Mesodermal cell (in vitro differentiated cells): ENCODE data around the gene ERI2.

Experiments
- H3K27ac ChIP-seq: 2 replicates; pipeline ENCODE4 v1.7.0; 2013; ENCODE audit warnings: mild to moderate bottlenecking, low read depth, low read length, moderate library complexity; ENCODE audit not compliant: severe bottlenecking
- H3K36me3 ChIP-seq: 2 replicates; pipeline ENCODE4 v1.7.1; 2013; ENCODE audit warnings: mild to moderate bottlenecking, low read length, moderate library complexity; ENCODE audit not compliant: control insufficient read depth, insufficient read depth
- H3K4me1 ChIP-seq: one replicate; pipeline ENCODE4 v1.7.1; 2013; ENCODE audit warnings: mild to moderate bottlenecking, low read length; ENCODE audit not compliant: insufficient read depth, control insufficient read depth, poor library complexity, severe bottlenecking
- H3K4me3 ChIP-seq: 2 replicates; pipeline ENCODE4 v1.7.0; 2013; ENCODE audit warnings: low read length, control low read depth, mild to moderate bottlenecking; ENCODE audit not compliant: insufficient read depth, poor library complexity, severe bottlenecking; ENCODE audit errors: extremely low read depth
- H3K9me3 ChIP-seq: 2 replicates; pipeline ENCODE4 v1.7.1; 2013; ENCODE audit warnings: mild to moderate bottlenecking, low read length, moderate library complexity; ENCODE audit not compliant: control insufficient read depth
- WGBS, 2 experiments: methylation state at CpG; one replicate each; pipeline ENCODE4 v1.1.5; 2013; ENCODE audit warnings: missing lambda C conversion rate in 2 of 2; ENCODE audit not compliant: insufficient coverage in 2 of 2; 5-methylcytosine and 5-hydroxymethylcytosine counted together

ERI2 gene

GRCh38 chr16:20844588-20844987 is 38.3 kb upstream of the ERI2 start:
- H3K4me3 ChIP-seq, result no peak overlapping the region
- peak overlapping the region; percentile 6 for H3K27ac ChIP-seq
- peaks cover 5% of the 10 kb centered on the region for H3K36me3 ChIP-seq
- 97 to 100% methylated on average over 1 to 3 of the region's 3 CpGs for WGBS, 2 experiments
- no peaks in the 10 kb centered on the region for H3K4me1 ChIP-seq
- no peaks in the 10 kb centered on the region for H3K9me3 ChIP-seq

- H3K36me3 ChIP-seq, result peaks cover 5% of the 10 kb centered on the region
- WGBS, 2 experiments, result 75 to 95% methylated on average over 2 of the region's 2 CpGs
Observed at GRCh38 chr16:20844054-20844453, 37.8 kb upstream of the ERI2 start.

GRCh38 chr16:20839504-20839903 is 33.2 kb upstream of the ERI2 start:
- H3K4me1 ChIP-seq, result no peaks in the 10 kb centered on the region
- H3K36me3 ChIP-seq, result no peaks in the 10 kb centered on the region
- H3K27ac ChIP-seq, result no peak overlapping the region
- no peak overlapping the region for H3K4me3 ChIP-seq
- WGBS, 2 experiments, result no CpG with 5 or more reads among the region's 2 CpGs
- no peaks in the 10 kb centered on the region for H3K9me3 ChIP-seq

More at GRCh38 chr16:20844054-20844453, 37.8 kb upstream of the ERI2 start:
- H3K9me3 ChIP-seq, result no peaks in the 10 kb centered on the region
- no peak overlapping the region for H3K27ac ChIP-seq
- H3K4me1 ChIP-seq, result no peaks in the 10 kb centered on the region
- no peak overlapping the region for H3K4me3 ChIP-seq

- no peaks in the 10 kb centered on the region for H3K4me1 ChIP-seq
- H3K4me3 ChIP-seq, result no peak overlapping the region
- H3K9me3 ChIP-seq, result no peaks in the 10 kb centered on the region
- 75% methylated on average over 1 of the region's 1 CpG; no CpG with 5 or more reads in 1 of the 2 experiments for whole genome bisulfite sequencing, 2 experiments
- H3K27ac ChIP-seq, result no peak overlapping the region
- no peaks in the 10 kb centered on the region for H3K36me3 ChIP-seq
Observed at GRCh38 chr16:20838240-20838639, 32.0 kb upstream of the ERI2 start.

GRCh38 chr16:20833086-20833485 is 26.8 kb upstream of the ERI2 start:
- H3K36me3 ChIP-seq, result peaks cover 5% of the 10 kb centered on the region
- H3K4me1 ChIP-seq, result no peaks in the 10 kb centered on the region
- no CpG with 5 or more reads among the region's 2 CpGs for WGBS, 2 experiments
- no peak overlapping the region for H3K4me3 ChIP-seq
- no peaks in the 10 kb centered on the region for H3K9me3 ChIP-seq
- no peak overlapping the region for H3K27ac ChIP-seq

- H3K36me3 ChIP-seq, result peaks cover 5% of the 10 kb centered on the region
- no peaks in the 10 kb centered on the region for H3K4me1 ChIP-seq
Observed at GRCh38 chr16:20830372-20830771, 24.1 kb upstream of the ERI2 start.

GRCh38 chr16:20829536-20829935 is 23.3 kb upstream of the ERI2 start:
- no peaks in the 10 kb centered on the region for H3K9me3 ChIP-seq

More at GRCh38 chr16:20830372-20830771, 24.1 kb upstream of the ERI2 start:
- Histone ChIP-seq H3K4me3 (no peak overlapping the region), H3K9me3 (no peaks in the 10 kb centered on the region), H3K27ac (no peak overlapping the region)
- 100% methylated on average over 1 of the region's 1 CpG; no CpG with 5 or more reads in 1 of the 2 experiments for WGBS, 2 experiments

GRCh38 chr16:20826039-20826566 is 19.8 kb upstream of the ERI2 start:
- Histone ChIP-seq H3K36me3 (no peaks in the 10 kb centered on the region), H3K4me1 (no peaks in the 10 kb centered on the region), H3K9me3 (no peaks in the 10 kb centered on the region), H3K4me3 (no peak overlapping the region), H3K27ac (no peak overlapping the region)
- 100% methylated on average over 3 of the region's 3 CpGs; no CpG with 5 or more reads in 1 of the 2 experiments for WGBS, 2 experiments

More at GRCh38 chr16:20829536-20829935, 23.3 kb upstream of the ERI2 start:
- H3K4me3 ChIP-seq, result no peak overlapping the region
- 100% methylated on average over 1 of the region's 1 CpG; no CpG with 5 or more reads in 1 of the 2 experiments for WGBS, 2 experiments
- no peaks in the 10 kb centered on the region for H3K4me1 ChIP-seq
- H3K36me3 ChIP-seq, result peaks cover 5% of the 10 kb centered on the region
- no peak overlapping the region for H3K27ac ChIP-seq

GRCh38 chr16:20822521-20823325 is 16.5 kb upstream of the ERI2 start:
- 80% methylated on average over 1 of the region's 3 CpGs; no CpG with 5 or more reads in 1 of the 2 experiments for WGBS, 2 experiments

GRCh38 chr16:20821682-20822081 is 15.4 kb upstream of the ERI2 start:
- H3K36me3 ChIP-seq, result no peaks in the 10 kb centered on the region
- H3K4me3 ChIP-seq, result no peak overlapping the region
- H3K27ac ChIP-seq, result no peak overlapping the region
- WGBS, 2 experiments, result 88 to 100% methylated on average over 1 to 2 of the region's 4 CpGs
- no peaks in the 10 kb centered on the region for H3K4me1 ChIP-seq
- no peaks in the 10 kb centered on the region for H3K9me3 ChIP-seq

More at GRCh38 chr16:20822521-20823325, 16.5 kb upstream of the ERI2 start:
- H3K9me3 ChIP-seq, result no peaks in the 10 kb centered on the region
- no peak overlapping the region for H3K4me3 ChIP-seq
- no peaks in the 10 kb centered on the region for H3K36me3 ChIP-seq
- no peak overlapping the region for H3K27ac ChIP-seq
- H3K4me1 ChIP-seq, result no peaks in the 10 kb centered on the region
